IMR-90 (cell line): ENCODE results near the gene RAD52. TPM values are rescaled to one million over a fixed set of nuclear protein-coding genes. Genes with fewer than 3 reads are reported as not detected.

Experiments used
- ATAC-seq: fragments of 200-7000 bp; cut with Tn5 transposase; 2 replicates; pipeline ENCODE4 v1.9.1; 2020; ENCODE audit warnings: low read depth, mild to moderate bottlenecking, moderate library complexity
- BruUV-seq: library from RNA; stranded (reverse); fragments of 400-500 nt; replicated peaks from 2 replicates; lab custom pipeline; 2021; lab: Mats Ljungman, UMichigan
- CTCF ChIA-PET: fragments of 300-600 bp; formaldehyde crosslinking; extraction: SDS; loops from one replicate; lab custom pipeline; 2021; ENCODE audit warnings: antibody characterized with exemption; lab: Yijun Ruan, JAX
- POLR2A ChIA-PET: fragments of 300-600 bp; sonication (Branson Sonifier 250); formaldehyde crosslinking; loops from one replicate; lab custom pipeline; 2022; ENCODE audit warnings: antibody characterized with exemption; ENCODE audit not compliant: unreplicated experiment; lab: Charles Lee
- DNase-seq: peaks from one replicate; pipeline ENCODE4 v3.0.0; 2013
- H2AFZ ChIP-seq: replicated peaks from 2 replicates; pipeline ENCODE3; 2013; ENCODE audit warnings: low read length, mild to moderate bottlenecking; ENCODE audit not compliant: poor library complexity
- H2AK5ac ChIP-seq: 2 replicates; pipeline ENCODE4 v1.6.1; 2013; ENCODE audit warnings: low read depth, low read length, inconsistent platforms
- H2AK9ac ChIP-seq: replicated peaks from 2 replicates; pipeline ENCODE3; 2013; ENCODE audit warnings: mild to moderate bottlenecking, low read depth, low read length, moderate library complexity; ENCODE audit not compliant: poor library complexity
- H2BK120ac ChIP-seq: 2 replicates; pipeline ENCODE4 v1.6.1; 2013; ENCODE audit warnings: low read depth, low read length, inconsistent platforms
- H2BK15ac ChIP-seq: 3 replicates; pipeline ENCODE4 v1.6.1; 2013; ENCODE audit warnings: low read depth, low read length, inconsistent platforms
- H2BK20ac ChIP-seq: 2 replicates; pipeline ENCODE4 v1.6.1; 2013; ENCODE audit warnings: low read depth, mild to moderate bottlenecking, inconsistent platforms, low read length, moderate library complexity
- H2BK5ac ChIP-seq: 2 replicates; pipeline ENCODE4 v1.6.1; 2013; ENCODE audit warnings: mild to moderate bottlenecking, low read depth, low read length, inconsistent platforms; ENCODE audit not compliant: poor library complexity, severe bottlenecking
- H3K14ac ChIP-seq: replicated peaks from 2 replicates; pipeline ENCODE4 v1.6.1; 2013; ENCODE audit warnings: low read depth, low read length, inconsistent platforms
- H3K18ac ChIP-seq: 2 replicates; pipeline ENCODE4 v1.6.1; 2013; ENCODE audit warnings: low read depth, low read length, control low read depth
- H3K23ac ChIP-seq: 2 replicates; pipeline ENCODE4 v1.6.1; 2013; ENCODE audit warnings: low read depth, low read length, inconsistent platforms
- H3K27ac ChIP-seq: 2 replicates; pipeline ENCODE4 v1.5.1; 2013; ENCODE audit warnings: mild to moderate bottlenecking, control low read depth, low read length; ENCODE audit not compliant: insufficient read depth
- H3K27me3 ChIP-seq: 2 replicates; pipeline ENCODE4 v1.6.1; 2013; ENCODE audit warnings: low read length; ENCODE audit not compliant: control insufficient read depth, insufficient read depth
- H3K36me3 ChIP-seq: 2 replicates; pipeline ENCODE4 v1.6.1; 2013; ENCODE audit warnings: low read length, mixed read lengths; ENCODE audit not compliant: control insufficient read depth, insufficient read depth
- H3K4ac ChIP-seq: 2 replicates; pipeline ENCODE4 v1.6.1; 2013; ENCODE audit warnings: low read depth, low read length, inconsistent platforms
- H3K4me1 ChIP-seq: 2 replicates; pipeline ENCODE4 v1.6.1; 2013; ENCODE audit warnings: low read length, mixed read lengths; ENCODE audit not compliant: control insufficient read depth, insufficient read depth
- H3K4me2 ChIP-seq: 2 replicates; pipeline ENCODE4 v1.6.1; 2013; ENCODE audit warnings: low read depth, mild to moderate bottlenecking, control low read depth, low read length, moderate library complexity
- H3K4me3 ChIP-seq: 2 replicates; pipeline ENCODE4 v1.5.1; 2013; ENCODE audit warnings: low read depth, mild to moderate bottlenecking, control low read depth, low read length, moderate library complexity; ENCODE audit not compliant: insufficient read depth
- H3K56ac ChIP-seq: 2 replicates; pipeline ENCODE4 v1.6.1; 2013; ENCODE audit warnings: low read length, inconsistent platforms; ENCODE audit not compliant: insufficient read depth; ENCODE audit errors: extremely low read depth
- H3K79me1 ChIP-seq, 2 experiments: 2 replicates each; pipeline ENCODE4 v1.6.1; 2013; ENCODE audit warnings: low read length in 2 of 2, inconsistent platforms in 1 of 2, low read depth in 1 of 2
- H3K9ac ChIP-seq: 2 replicates; pipeline ENCODE4 v1.6.1; 2013; ENCODE audit warnings: low read depth, low read length, control low read depth
- H3K9me1 ChIP-seq: 2 replicates; pipeline ENCODE4 v1.6.1; 2013; ENCODE audit warnings: low read length, inconsistent platforms; ENCODE audit not compliant: insufficient read depth
- H3K9me3 ChIP-seq: 2 replicates; pipeline ENCODE4 v1.6.1; 2013; ENCODE audit warnings: low read length; ENCODE audit not compliant: control insufficient read depth, insufficient read depth
- H4K20me1 ChIP-seq: 2 replicates; pipeline ENCODE4 v1.6.1; 2013; ENCODE audit warnings: low read length, inconsistent platforms; ENCODE audit not compliant: insufficient read depth
- H4K5ac ChIP-seq: 2 replicates; pipeline ENCODE4 v1.6.1; 2013; ENCODE audit warnings: mild to moderate bottlenecking, low read depth, low read length, control low read depth
- H4K8ac ChIP-seq, 2 experiments: 2 replicates each; pipeline ENCODE4 v1.6.1; 2013; ENCODE audit warnings: low read depth in 2 of 2, low read length in 2 of 2, control low read depth in 1 of 2, inconsistent platforms in 1 of 2
- H4K91ac ChIP-seq: 2 replicates; pipeline ENCODE4 v1.6.1; 2013; ENCODE audit warnings: low read depth, low read length, inconsistent platforms; ENCODE audit not compliant: insufficient read depth
- CEBPB ChIP-seq: IDR thresholded peaks from 2 replicates; pipeline ENCODE4 v1.6.1; 2012; ENCODE audit warnings: low read depth, low read length, improper control_type of control experiment
- ELK1 ChIP-seq: fragments of 150-350 bp; IDR thresholded peaks from 2 replicates; pipeline ENCODE4 v1.6.1; 2016; ENCODE audit warnings: low read depth, mild to moderate bottlenecking, low read length, moderate library complexity, borderline replicate concordance
- WGBS, 2 experiments: methylation state at CpG; one replicate each; pipeline versions ENCODE4 v1.1.5 to v1.1.7; 2013; ENCODE audit warnings: missing lambda C conversion rate in 2 of 2; ENCODE audit not compliant: insufficient read length in 1 of 2; ENCODE audit errors: extremely low coverage in 2 of 2; 5-methylcytosine and 5-hydroxymethylcytosine counted together
- dilution Hi-C: fragments of 300-500 bp; cut with HindIII; formaldehyde crosslinking; loops from one replicate; pipeline ENCODE4 v1.14.3; 2018; ENCODE audit warnings: low sequenced_read_pairs; ENCODE audit not compliant: unreplicated experiment
- in situ Hi-C: fragments of 300-500 bp; cut with MboI; formaldehyde crosslinking; loops from 3 replicates; pipeline ENCODE4 v1.14.3; 2019; ENCODE audit warnings: low sequenced_read_pairs, inconsistent platforms, mixed read lengths
- intact Hi-C: fragments of 100-400 bp; cut with micrococcal nuclease; formaldehyde crosslinking; loops from 2 replicates; pipeline ENCODE4 v1.10.0; 2022
- polyA plus RNA-seq, 3 experiments: library from polyadenylated mRNA; depleted of rRNA; stranded (reverse); fragments of >200 nt; gene quantifications; 2 replicates each; pipeline ENCODE4 v1.2.3, GENCODE V29; 2012; ENCODE audit warnings: low replicate concordance in 1 of 3
- total RNA-seq: library from RNA; depleted of rRNA; stranded (reverse); fragments of >200 nt; gene quantifications from 2 replicates; pipeline ENCODE4 v1.2.3, GENCODE V29; 2012

RAD52 gene
- total and polyA plus RNA-seq, 2 of the 4 experiments (the other 2 are of a cell fraction) = 10.7 to 11.3 TPM

- Histone ChIP-seq H3K23ac (no peak overlapping the region), H2BK20ac (no peak overlapping the region), H4K20me1 (no peaks in the 10 kb centered on the region), H4K8ac (no peak overlapping the region), H2AFZ (no peak overlapping the region), H3K27ac (no peak overlapping the region), H3K9me3 (no peaks in the 10 kb centered on the region), H3K14ac (no peak overlapping the region), H3K9me1 (peaks cover 6% of the 10 kb centered on the region; the same call in 1 of the 2 replicates), H2BK5ac (peak overlapping the region; percentile 3), H2BK15ac (no peak overlapping the region), H3K27me3 (no peaks in the 10 kb centered on the region), H2AK9ac (no peak overlapping the region), H3K36me3 (peaks cover 39% of the 10 kb centered on the region), H2BK120ac (no peak overlapping the region), H4K5ac (no peak overlapping the region), H4K91ac (no peak overlapping the region), H3K9ac (no peak overlapping the region), H3K79me1 (peaks cover 9 to 35% of the 10 kb centered on the region in 2 experiments; a peak in 3 of 4 replicates), H3K4me3 (no peak overlapping the region), H2AK5ac (no peak overlapping the region), H3K4ac (peak overlapping the region; percentile 51; the same call in 1 of the 2 replicates), H3K4me2 (no peak overlapping the region), H3K56ac (no peak overlapping the region), H3K18ac (no peak overlapping the region), H3K4me1 (peaks cover 3% of the 10 kb centered on the region; the same call in 1 of the 2 replicates)
- ATAC-seq (no peak), DNase-seq (no peak)
- in situ Hi-C loops = no loop called here
- intact Hi-C loops = loop anchor here (10.0 kb wide), 1 partner anchor 323 kb away; no protein-coding TSS in a partner anchor
- POLR2A ChIA-PET = no interaction called here
- CTCF ChIA-PET = interaction anchor here (1.2 kb wide), 1 partner anchor 10 kb away, joined by 4 read pairs; no protein-coding TSS in a partner anchor
- 100% methylated on average over 1 of the region's 4 CpGs; no CpG with 5 or more reads in 1 of the 2 experiments for WGBS, 2 experiments
- no TSS peak for BruUV-seq
- dilution Hi-C loops = no loop called here
- no peak for TF ChIP-seq CEBPB
- TF ChIP-seq ELK1 = no peak
Measured at GRCh38 chr12:897386-897785, 52.1 kb downstream of the RAD52 start.
